GM23248 (cell line): ENCODE data around the gene NFATC2. TPM values are rescaled to one million over a fixed set of nuclear protein-coding genes. Genes with fewer than 3 reads are reported as not detected.
A peak's percentile ranks its signal among the peaks of the same experiment; 100 is the strongest.

Experiments
- DNase-seq: peaks from one replicate; pipeline ENCODE4 v3.0.0-alpha.2; 2015
- H2AFZ ChIP-seq: fragments of 200-600 bp; sonication (generic); 2 replicates; pipeline ENCODE4 v1.6.1; 2016; ENCODE audit warnings: antibody characterized with exemption
- H3F3A ChIP-seq: fragments of 200-600 bp; sonication (generic); 2 replicates; pipeline ENCODE4 v1.6.1; 2016; ENCODE audit warnings: mild to moderate bottlenecking, antibody characterized with exemption, mixed run types; ENCODE audit not compliant: insufficient read depth
- H3K27ac ChIP-seq: fragments of 200-600 bp; sonication (generic); 2 replicates; pipeline ENCODE4 v1.5.1; 2016; ENCODE audit warnings: mild to moderate bottlenecking
- H3K27me3 ChIP-seq: fragments of 200-600 bp; sonication (generic); replicated peaks from 2 replicates; pipeline ENCODE4 v1.6.1; 2016; ENCODE audit warnings: mild to moderate bottlenecking; ENCODE audit not compliant: insufficient read depth
- H3K36me3 ChIP-seq: fragments of 200-600 bp; sonication (generic); 2 replicates; pipeline ENCODE4 v1.6.1; 2016; ENCODE audit warnings: low read depth, mild to moderate bottlenecking
- H3K4me1 ChIP-seq: fragments of 200-600 bp; sonication (generic); 2 replicates; pipeline ENCODE4 v1.6.1; 2016; ENCODE audit warnings: mild to moderate bottlenecking; ENCODE audit not compliant: insufficient read depth
- H3K4me2 ChIP-seq: fragments of 200-600 bp; sonication (generic); one replicate; pipeline ENCODE4 v1.6.1; 2016; ENCODE audit warnings: mild to moderate bottlenecking; ENCODE audit not compliant: unreplicated experiment
- H3K4me3 ChIP-seq: fragments of 200-600 bp; sonication (generic); 2 replicates; pipeline ENCODE4 v1.5.1; 2016; ENCODE audit warnings: mild to moderate bottlenecking
- H3K79me2 ChIP-seq: fragments of 200-600 bp; sonication (generic); 2 replicates; pipeline ENCODE4 v1.6.1; 2016; ENCODE audit warnings: mild to moderate bottlenecking; ENCODE audit not compliant: insufficient read depth
- H3K9ac ChIP-seq: fragments of 200-600 bp; sonication (generic); 2 replicates; pipeline ENCODE4 v1.6.1; 2016; ENCODE audit warnings: mild to moderate bottlenecking
- H3K9me2 ChIP-seq: fragments of 200-600 bp; sonication (generic); 2 replicates; pipeline ENCODE4 v1.6.1; 2016; ENCODE audit warnings: mixed run types, mild to moderate bottlenecking, moderate library complexity; ENCODE audit not compliant: insufficient read depth
- H3K9me3 ChIP-seq: fragments of 200-600 bp; sonication (generic); one replicate; pipeline ENCODE4 v1.6.1; 2017; ENCODE audit warnings: low read depth
- H4K20me1 ChIP-seq: fragments of 200-600 bp; sonication (generic); 2 replicates; pipeline ENCODE4 v1.6.0; 2016; ENCODE audit not compliant: insufficient read depth
- EZH2 ChIP-seq: fragments of 200-600 bp; sonication (generic); IDR thresholded peaks from 2 replicates; pipeline ENCODE4 v1.6.1; 2018; ENCODE audit warnings: antibody characterized with exemption, mild to moderate bottlenecking; ENCODE audit not compliant: insufficient read depth, poor library complexity, severe bottlenecking
- EZH2phosphoT487 ChIP-seq: fragments of 200-600 bp; sonication (generic); IDR thresholded peaks from 2 replicates; pipeline ENCODE4 v1.6.1; 2018; ENCODE audit warnings: antibody characterized with exemption, moderate library complexity, mild to moderate bottlenecking, low read depth; ENCODE audit not compliant: insufficient read depth
- WGBS, 2 experiments: methylation state at CpG; one replicate each; pipeline ENCODE4 v1.1.6; 2015 to 2017; ENCODE audit warnings: low lambda C conversion rate in 2 of 2, low coverage in 1 of 2; ENCODE audit errors: missing lambda C conversion rate in 2 of 2; 5-methylcytosine and 5-hydroxymethylcytosine counted together
- in situ Hi-C: fragments of 300-500 bp; cut with MboI; formaldehyde crosslinking; loops from 2 replicates; pipeline ENCODE4 v1.15.0; 2020
- polyA plus RNA-seq: library from polyadenylated mRNA; unstranded; fragments of >200 nt; fragmentation: Nextera tagmentation; extraction: Ambion mirVana; gene quantifications from 2 replicates; pipeline ENCODE4 v1.2.1, GENCODE V29; 2016
- total RNA-seq: library from RNA; depleted of rRNA; stranded (reverse); fragments of >200 nt; shearing (Covaris generic); gene quantifications from 2 replicates; pipeline ENCODE4 v1.2.3, GENCODE V29; 2014

Gene NFATC2
- total and polyA plus RNA-seq, 2 experiments from 2014 or later: 0.11 to 0.14 TPM

- DNase-seq: no peak
- H3K27me3 ChIP-seq: no peaks in the 10 kb centered on the region
- in situ Hi-C loops: no loop called here
- no peaks in the 10 kb centered on the region for H3K36me3 ChIP-seq
- no peaks in the 10 kb centered on the region for H3K79me2 ChIP-seq
- no peak overlapping the region for H3K4me2 ChIP-seq
- TF ChIP-seq EZH2 (no peak), EZH2phosphoT487 (no peak)
- no peaks in the 10 kb centered on the region for H4K20me1 ChIP-seq
- no peaks in the 10 kb centered on the region for H3K9me3 ChIP-seq
- no peaks in the 10 kb centered on the region for H3K9me2 ChIP-seq
- H3K9ac ChIP-seq: no peak overlapping the region
- H3K27ac ChIP-seq: no peak overlapping the region
- 89 to 90% methylated on average over 4 of the region's 4 CpGs for WGBS, 2 experiments
- no peak overlapping the region for H3K4me3 ChIP-seq
- H2AFZ ChIP-seq: no peak overlapping the region
- H3F3A ChIP-seq: peaks cover 7% of the 10 kb centered on the region
- peaks cover 20% of the 10 kb centered on the region for H3K4me1 ChIP-seq
Observed at GRCh38 chr20:51535075-51535386, 7.5 kb downstream of the NFATC2 start.

- H3K79me2 ChIP-seq: no peaks in the 10 kb centered on the region
- peaks cover 7% of the 10 kb centered on the region for H3F3A ChIP-seq
- peak overlapping the region; percentile 49 for H3K4me2 ChIP-seq
- H3K4me1 ChIP-seq: peaks cover 20% of the 10 kb centered on the region
- no peaks in the 10 kb centered on the region for H4K20me1 ChIP-seq
- 70 to 72% methylated on average over 19 of the region's 19 CpGs for WGBS, 2 experiments
- no peaks in the 10 kb centered on the region for H3K9me3 ChIP-seq
- no peaks in the 10 kb centered on the region for H3K9me2 ChIP-seq
- TF ChIP-seq EZH2phosphoT487: no peak
- no peak for TF ChIP-seq EZH2
- DNase-seq: peak; percentile 79
- H3K9ac ChIP-seq: peak overlapping the region; percentile 63
- H2AFZ ChIP-seq: no peak overlapping the region
- in situ Hi-C loops: no loop called here
- H3K27ac ChIP-seq: peak overlapping the region; percentile 52
- H3K27me3 ChIP-seq: no peaks in the 10 kb centered on the region
- no peaks in the 10 kb centered on the region for H3K36me3 ChIP-seq
- no peak overlapping the region for H3K4me3 ChIP-seq
Observed at GRCh38 chr20:51533291-51534172, 9.0 kb downstream of the NFATC2 start.

GRCh38 chr20:51532577-51533191, 9.8 kb downstream of the NFATC2 start:
- Histone ChIP-seq H4K20me1 (no peaks in the 10 kb centered on the region), H3K9me3 (no peaks in the 10 kb centered on the region), H3K9ac (peak overlapping the region; percentile 63), H3K27ac (peak overlapping the region; percentile 52), H3K4me3 (peak overlapping the region; percentile 18; the same call in 1 of the 2 replicates), H3K4me1 (peaks cover 20% of the 10 kb centered on the region), H3K36me3 (no peaks in the 10 kb centered on the region), H3K27me3 (no peaks in the 10 kb centered on the region), H3K4me2 (peak overlapping the region; percentile 49), H3K79me2 (no peaks in the 10 kb centered on the region), H2AFZ (peak overlapping the region; percentile 56), H3K9me2 (no peaks in the 10 kb centered on the region), H3F3A (peaks cover 7% of the 10 kb centered on the region)
- no peak for TF ChIP-seq EZH2
- no peak for TF ChIP-seq EZH2phosphoT487
- DNase-seq: peak; percentile 86
- in situ Hi-C loops: no loop called here
- 15 to 21% methylated on average over 24 of the region's 24 CpGs for WGBS, 2 experiments

GRCh38 chr20:51531712-51532456, 10.6 kb downstream of the NFATC2 start:
- 79 to 84% methylated on average over 12 of the region's 12 CpGs for WGBS, 2 experiments
- Histone ChIP-seq H3K9me3 (no peaks in the 10 kb centered on the region), H3K27me3 (no peaks in the 10 kb centered on the region), H3K27ac (peak overlapping the region; percentile 52), H3K36me3 (no peaks in the 10 kb centered on the region), H3F3A (peaks cover 7% of the 10 kb centered on the region), H3K4me2 (peak overlapping the region; percentile 49), H3K4me3 (peak overlapping the region; percentile 18; the same call in 1 of the 2 replicates), H3K4me1 (peaks cover 20% of the 10 kb centered on the region), H3K9ac (peak overlapping the region; percentile 63), H2AFZ (peak overlapping the region; percentile 56), H4K20me1 (no peaks in the 10 kb centered on the region), H3K9me2 (no peaks in the 10 kb centered on the region), H3K79me2 (no peaks in the 10 kb centered on the region)
- in situ Hi-C loops: no loop called here
- TF ChIP-seq EZH2: no peak
- DNase-seq: no peak
